ENCODE results near the gene AFF3.

Gene AFF3

DNA sequence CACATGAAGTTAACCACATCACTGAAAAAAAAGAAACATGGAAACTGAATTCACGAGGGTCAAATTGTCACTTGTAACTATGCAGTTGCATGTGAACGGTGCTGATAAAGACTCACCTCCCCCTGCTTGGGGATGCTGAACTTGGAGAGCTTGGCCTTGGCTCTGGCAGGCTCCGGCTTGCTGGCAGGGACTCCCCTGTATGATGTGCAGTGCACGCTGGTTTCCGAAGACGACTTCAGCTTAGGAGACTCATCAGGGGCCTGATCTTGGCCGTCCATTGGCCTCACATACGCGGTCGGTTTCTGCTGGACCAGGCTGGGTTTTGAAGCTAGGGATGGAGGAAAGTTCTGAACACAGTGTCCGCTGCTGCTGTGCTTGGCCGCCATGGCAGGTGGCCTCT, 135.9 kb downstream of the AFF3 start:
- no peaks in the 10 kb centered on the region for H3K4me1 ChIP-seq
- TF ChIP-seq, protein P1, sequence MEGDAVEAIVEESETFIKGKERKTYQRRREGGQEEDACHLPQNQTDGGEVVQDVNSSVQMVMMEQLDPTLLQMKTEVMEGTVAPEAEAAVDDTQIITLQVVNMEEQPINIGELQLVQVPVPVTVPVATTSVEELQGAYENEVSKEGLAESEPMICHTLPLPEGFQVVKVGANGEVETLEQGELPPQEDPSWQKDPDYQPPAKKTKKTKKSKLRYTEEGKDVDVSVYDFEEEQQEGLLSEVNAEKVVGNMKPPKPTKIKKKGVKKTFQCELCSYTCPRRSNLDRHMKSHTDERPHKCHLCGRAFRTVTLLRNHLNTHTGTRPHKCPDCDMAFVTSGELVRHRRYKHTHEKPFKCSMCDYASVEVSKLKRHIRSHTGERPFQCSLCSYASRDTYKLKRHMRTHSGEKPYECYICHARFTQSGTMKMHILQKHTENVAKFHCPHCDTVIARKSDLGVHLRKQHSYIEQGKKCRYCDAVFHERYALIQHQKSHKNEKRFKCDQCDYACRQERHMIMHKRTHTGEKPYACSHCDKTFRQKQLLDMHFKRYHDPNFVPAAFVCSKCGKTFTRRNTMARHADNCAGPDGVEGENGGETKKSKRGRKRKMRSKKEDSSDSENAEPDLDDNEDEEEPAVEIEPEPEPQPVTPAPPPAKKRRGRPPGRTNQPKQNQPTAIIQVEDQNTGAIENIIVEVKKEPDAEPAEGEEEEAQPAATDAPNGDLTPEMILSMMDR (IDR thresholded peaks at IDR 0.05; ENCODE audit: low read depth, low read length) = no peak
- H3K9me3 ChIP-seq = no peaks in the 10 kb centered on the region
- no peaks in the 10 kb centered on the region for H3K27me3 ChIP-seq
- no peak for DNase-seq
- H3K4me3 ChIP-seq (ENCODE audit: low read depth, low read length) = no peak overlapping the region
- no peaks in the 10 kb centered on the region for H3K36me3 ChIP-seq

DNA sequence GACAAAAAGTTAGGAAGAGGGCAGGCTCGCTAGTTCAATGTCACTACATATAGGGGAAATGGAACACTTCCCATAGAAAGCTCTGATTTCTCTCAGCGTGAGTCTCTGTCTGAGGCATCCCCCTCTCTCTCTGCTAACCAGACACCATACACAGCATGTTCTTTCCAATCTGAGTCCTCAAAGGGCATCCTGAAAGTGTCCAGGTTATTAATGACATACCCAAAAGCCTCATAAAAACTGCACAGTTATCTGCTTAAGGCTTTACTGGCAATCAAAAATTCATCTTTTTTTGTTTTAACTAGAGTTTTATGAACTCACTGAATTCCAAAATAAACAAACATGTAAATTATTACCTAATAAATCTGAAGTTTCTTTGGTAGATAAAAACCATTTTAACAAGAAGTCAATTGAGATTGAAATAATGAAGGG, 137.4 kb downstream of the AFF3 start:
- TF ChIP-seq, protein P1 (IDR thresholded peaks at IDR 0.05; ENCODE audit: low read depth, low read length) = no peak
- DNase-seq = no peak
- Histone ChIP-seq H3K9me3 (no peaks in the 10 kb centered on the region), H3K27me3 (no peaks in the 10 kb centered on the region), H3K36me3 (no peaks in the 10 kb centered on the region), H3K4me1 (no peaks in the 10 kb centered on the region), H3K4me3 (ENCODE audit: low read depth, low read length) (no peak overlapping the region)

DNA sequence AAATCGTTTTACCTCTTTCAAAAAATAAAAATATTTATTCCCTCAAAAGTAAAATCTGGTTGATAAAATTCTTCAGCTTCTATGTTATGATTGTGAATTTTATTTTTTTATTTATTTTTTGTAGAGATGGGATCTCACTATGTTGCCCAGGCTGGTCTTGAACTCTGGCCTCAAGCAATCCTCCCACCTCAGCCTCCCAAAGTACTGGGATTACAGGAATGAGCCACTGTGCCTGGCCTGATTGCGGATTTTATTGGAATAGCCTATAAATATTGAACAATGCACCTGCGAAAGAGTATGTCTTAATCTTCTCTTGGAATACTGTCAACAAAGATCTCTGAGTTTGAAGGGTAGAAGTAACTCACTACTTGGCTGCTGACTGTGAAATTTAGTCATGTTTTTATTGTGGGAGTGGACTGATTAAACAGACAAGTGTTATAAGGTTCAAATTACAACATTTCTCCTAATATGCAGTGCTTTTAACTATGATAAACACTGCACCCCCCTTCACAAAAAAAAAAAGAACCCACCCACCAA, 138.0 kb downstream of the AFF3 start:
- H3K36me3 ChIP-seq = no peaks in the 10 kb centered on the region
- DNase-seq = no peak
- H3K4me1 ChIP-seq = no peaks in the 10 kb centered on the region
- no peak overlapping the region for H3K4me3 ChIP-seq (ENCODE audit: low read depth, low read length)
- H3K9me3 ChIP-seq = no peaks in the 10 kb centered on the region
- H3K27me3 ChIP-seq = no peaks in the 10 kb centered on the region
- TF ChIP-seq, protein P1 (IDR thresholded peaks at IDR 0.05; ENCODE audit: low read depth, low read length) = no peak

DNA sequence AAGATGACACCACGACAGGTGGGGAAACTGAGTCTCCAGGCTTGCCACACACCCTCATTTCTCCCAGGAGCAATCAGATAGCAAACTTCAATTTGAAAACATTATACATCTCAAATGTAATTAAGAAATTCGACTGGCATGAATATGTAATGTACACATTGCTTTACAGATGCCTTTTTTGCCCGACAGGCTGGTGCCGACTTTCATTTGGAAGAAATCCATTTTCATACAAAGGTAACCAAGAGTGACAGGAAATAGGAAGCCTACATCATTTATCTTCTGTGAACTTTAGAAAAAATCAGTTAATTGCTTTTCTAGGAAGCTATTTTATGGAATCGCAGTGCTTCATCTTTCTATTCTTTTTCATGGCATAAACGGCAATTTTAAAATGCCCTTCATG, 140.3 kb downstream of the AFF3 start:
- Histone ChIP-seq H3K9me3 (no peaks in the 10 kb centered on the region), H3K27me3 (no peaks in the 10 kb centered on the region), H3K36me3 (no peaks in the 10 kb centered on the region), H3K4me3 (ENCODE audit: low read depth, low read length) (no peak overlapping the region), H3K4me1 (no peaks in the 10 kb centered on the region)
- no peak for DNase-seq
- TF ChIP-seq, protein P1 (IDR thresholded peaks at IDR 0.05; ENCODE audit: low read depth, low read length) = no peak

DNA sequence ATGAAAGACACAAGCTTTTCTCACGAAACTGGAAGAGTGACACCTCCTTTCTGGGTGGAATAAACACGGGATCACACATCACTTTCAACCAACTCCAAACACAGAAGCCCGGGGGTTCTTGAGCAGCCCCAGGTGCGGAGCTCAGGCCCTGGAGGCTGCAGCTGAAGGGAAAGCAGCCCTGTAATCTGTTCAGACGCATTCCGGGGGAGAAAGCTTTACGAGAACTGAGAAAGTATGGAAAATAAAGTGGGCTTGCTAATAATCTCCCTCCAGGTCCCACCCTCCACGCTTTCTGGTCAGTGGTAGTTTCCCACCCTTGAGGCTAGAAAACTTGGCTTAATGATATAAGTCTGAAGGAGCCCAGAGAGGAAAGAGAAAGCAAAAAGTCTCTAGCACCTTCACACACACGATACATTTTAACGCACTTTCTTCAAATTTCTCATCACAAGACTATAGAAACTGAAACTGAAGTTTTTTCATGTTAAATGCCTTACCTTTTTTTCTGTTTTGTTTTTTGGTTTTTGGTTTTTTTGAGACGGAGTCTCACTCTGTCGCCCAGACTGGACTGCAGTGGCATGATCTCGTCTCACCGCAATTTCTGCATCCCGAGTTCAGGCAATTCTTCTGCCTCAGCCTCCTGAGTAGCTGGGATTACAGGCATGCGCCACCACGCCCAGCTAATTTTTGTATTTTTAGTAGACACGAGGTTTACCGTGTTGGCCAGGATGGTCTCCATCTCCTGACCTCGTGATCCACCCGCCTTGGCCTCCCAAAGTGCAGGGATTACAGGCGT, 141.3 kb downstream of the AFF3 start:
- Histone ChIP-seq H3K27me3 (no peaks in the 10 kb centered on the region), H3K4me3 (ENCODE audit: low read depth, low read length) (no peak overlapping the region), H3K36me3 (no peaks in the 10 kb centered on the region), H3K4me1 (no peaks in the 10 kb centered on the region), H3K9me3 (no peaks in the 10 kb centered on the region)
- TF ChIP-seq, protein P1 (IDR thresholded peaks at IDR 0.05; ENCODE audit: low read depth, low read length) = no peak
- DNase-seq = no peak

DNA sequence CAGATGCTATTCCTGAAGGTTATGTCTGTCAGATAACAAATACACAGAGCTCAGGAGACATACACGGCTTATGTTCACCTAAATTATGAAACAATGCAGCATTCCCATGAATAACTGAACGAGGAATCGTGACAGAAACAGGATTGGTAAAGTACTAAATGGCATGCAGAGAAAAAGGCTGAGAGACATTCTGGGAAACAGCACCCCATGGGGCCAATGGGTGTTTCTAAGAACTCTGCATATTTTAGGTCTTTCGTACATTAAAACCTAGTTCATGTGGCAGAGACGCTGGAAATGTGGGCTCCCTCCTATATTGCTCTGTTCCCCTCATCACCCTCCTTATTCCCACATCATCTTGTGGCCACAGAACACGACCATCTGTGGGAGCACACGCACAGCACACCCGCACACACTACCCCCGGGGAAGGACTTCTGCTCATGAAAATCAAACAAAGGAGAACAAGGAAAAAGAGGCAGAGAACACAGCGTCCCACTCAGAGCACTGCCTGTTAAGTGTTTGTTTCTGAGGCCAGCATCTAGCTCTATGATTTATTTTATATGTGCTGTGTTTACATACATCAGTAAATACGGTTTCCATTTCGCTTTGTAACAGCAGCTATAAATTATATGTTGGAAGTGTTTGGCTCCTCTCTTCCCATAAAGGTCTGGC, 143.6 kb downstream of the AFF3 start:
- DNase-seq = no peak
- H3K36me3 ChIP-seq = no peaks in the 10 kb centered on the region

More for the DNA sequence above, 143.6 kb downstream of the AFF3 start:
- TF ChIP-seq, protein P1 (IDR thresholded peaks at IDR 0.05; ENCODE audit: low read depth, low read length) = no peak
- Histone ChIP-seq H3K4me1 (no peaks in the 10 kb centered on the region), H3K27me3 (no peaks in the 10 kb centered on the region), H3K9me3 (no peaks in the 10 kb centered on the region), H3K4me3 (ENCODE audit: low read depth, low read length) (no peak overlapping the region)
